H9 (cell line): ENCODE results near the gene ARHGAP26. TPM values are rescaled to one million over a fixed set of nuclear protein-coding genes. Genes with fewer than 3 reads are reported as not detected.

Experiments used
- DNase-seq: peaks from one replicate; pipeline ENCODE4 v3.0.0-alpha.2; 2017
- H2AFZ ChIP-seq: one replicate; pipeline ENCODE4 v1.6.1; 2013; ENCODE audit warnings: mild to moderate bottlenecking, low read length, control low read depth, moderate library complexity
- H2AK5ac ChIP-seq: 2 replicates; pipeline ENCODE4 v1.6.1; 2013; ENCODE audit warnings: low read length, control low read depth, mixed read lengths; ENCODE audit not compliant: insufficient read length
- H2BK120ac ChIP-seq: one replicate; pipeline ENCODE4 v1.6.1; 2013; ENCODE audit warnings: low read depth, mild to moderate bottlenecking, low read length, control low read depth, inconsistent platforms; ENCODE audit not compliant: poor library complexity, severe bottlenecking
- H2BK12ac ChIP-seq: 2 replicates; pipeline ENCODE4 v1.6.1; 2013; ENCODE audit warnings: low read length, control low read depth, mixed read lengths, low read depth; ENCODE audit not compliant: insufficient read length
- H2BK15ac ChIP-seq: 2 replicates; pipeline ENCODE4 v1.6.1; 2013; ENCODE audit warnings: low read depth, low read length, control low read depth
- H2BK20ac ChIP-seq: one replicate; pipeline ENCODE4 v1.6.1; 2013; ENCODE audit warnings: low read depth, mild to moderate bottlenecking, low read length, control low read depth, inconsistent platforms; ENCODE audit not compliant: poor library complexity, severe bottlenecking
- H2BK5ac ChIP-seq: 2 replicates; pipeline ENCODE4 v1.6.1; 2013; ENCODE audit warnings: low read length, control low read depth, mixed read lengths; ENCODE audit not compliant: insufficient read length
- H3K14ac ChIP-seq: 2 replicates; pipeline ENCODE4 v1.6.1; 2013; ENCODE audit warnings: low read length, control low read depth; ENCODE audit not compliant: insufficient read depth
- H3K18ac ChIP-seq: 2 replicates; pipeline ENCODE4 v1.6.1; 2013; ENCODE audit warnings: low read depth, mild to moderate bottlenecking, mixed read lengths, low read length, control low read depth; ENCODE audit not compliant: insufficient read length
- H3K23ac ChIP-seq: 2 replicates; pipeline ENCODE4 v1.6.1; 2013; ENCODE audit warnings: low read length, control low read depth, mixed read lengths, low read depth; ENCODE audit not compliant: insufficient read length
- H3K23me2 ChIP-seq: 2 replicates; pipeline ENCODE4 v1.6.1; 2013; ENCODE audit warnings: low read depth, mild to moderate bottlenecking, mixed read lengths, low read length, control low read depth; ENCODE audit not compliant: insufficient read length, poor library complexity, severe bottlenecking
- H3K27ac ChIP-seq: 2 replicates; pipeline ENCODE4 v1.5.1; 2013; ENCODE audit warnings: low read length, control low read depth, mixed read lengths, low read depth; ENCODE audit not compliant: insufficient read length
- H3K27me3 ChIP-seq: 2 replicates; pipeline ENCODE4 v1.6.1; 2013; ENCODE audit warnings: low read length, control low read depth, inconsistent platforms; ENCODE audit not compliant: insufficient read depth
- H3K4ac ChIP-seq: 2 replicates; pipeline ENCODE4 v1.6.1; 2013; ENCODE audit warnings: low read depth, mild to moderate bottlenecking, control low read depth, inconsistent platforms, low read length, moderate library complexity
- H3K4me1 ChIP-seq: 2 replicates; pipeline ENCODE4 v1.6.1; 2013; ENCODE audit warnings: low read length, control low read depth, inconsistent platforms; ENCODE audit not compliant: insufficient read depth
- H3K4me2 ChIP-seq: 2 replicates; pipeline ENCODE4 v1.6.1; 2013; ENCODE audit warnings: low read length, control low read depth, mixed read lengths; ENCODE audit not compliant: insufficient read length, insufficient read depth
- H3K56ac ChIP-seq: 2 replicates; pipeline ENCODE4 v1.6.1; 2013; ENCODE audit warnings: low read depth, mild to moderate bottlenecking, mixed read lengths, low read length, control low read depth; ENCODE audit not compliant: insufficient read length
- H3K79me1 ChIP-seq: 2 replicates; pipeline ENCODE4 v1.6.1; 2013; ENCODE audit warnings: low read depth, mild to moderate bottlenecking, moderate library complexity, low read length, control low read depth, inconsistent platforms; ENCODE audit not compliant: insufficient read depth, poor library complexity, severe bottlenecking
- H3K79me2 ChIP-seq: 2 replicates; pipeline ENCODE4 v1.6.1; 2013; ENCODE audit warnings: low read length, control low read depth, inconsistent platforms; ENCODE audit not compliant: insufficient read depth
- H3K9ac ChIP-seq: 2 replicates; pipeline ENCODE4 v1.6.1; 2013; ENCODE audit warnings: low read length, control low read depth, mixed read lengths; ENCODE audit not compliant: insufficient read length; ENCODE audit errors: extremely low read depth
- H3K9me3 ChIP-seq: one replicate; pipeline ENCODE4 v1.6.1; 2013; ENCODE audit warnings: low read depth, low read length, inconsistent platforms; ENCODE audit not compliant: control insufficient read depth
- H3T11ph ChIP-seq: one replicate; pipeline ENCODE4 v1.6.1; 2013; ENCODE audit warnings: mild to moderate bottlenecking, low read length, control low read depth, inconsistent platforms
- H4K20me1 ChIP-seq: one replicate; pipeline ENCODE4 v1.6.1; 2013; ENCODE audit not compliant: control insufficient read depth, insufficient read length, insufficient read depth
- H4K5ac ChIP-seq: 2 replicates; pipeline ENCODE4 v1.6.1; 2013; ENCODE audit warnings: low read depth, mild to moderate bottlenecking, mixed read lengths, low read length, control low read depth; ENCODE audit not compliant: insufficient read length
- H4K8ac ChIP-seq: replicated peaks from 2 replicates; pipeline ENCODE4 v1.6.1; 2013; ENCODE audit warnings: low read length, control low read depth, mixed read lengths, low read depth; ENCODE audit not compliant: insufficient read length
- H4K91ac ChIP-seq: 2 replicates; pipeline ENCODE4 v1.6.1; 2013; ENCODE audit warnings: low read depth, mild to moderate bottlenecking, moderate library complexity, mixed read lengths, low read length, control low read depth; ENCODE audit not compliant: insufficient read length
- H3K27ac Mint-ChIP-seq, 3 experiments: 2 replicates in 2 of 3; 3 replicates in 1 of 3; pipeline ENCODE4 v1.8.0; 2020 to 2021; ENCODE audit warnings: mixed read lengths in 3 of 3, mild to moderate bottlenecking in 1 of 3, moderate library complexity in 1 of 3
- H3K27me3 Mint-ChIP-seq: 2 replicates; pipeline ENCODE4 v1.8.0; 2021; ENCODE audit warnings: low read depth, mild to moderate bottlenecking, moderate library complexity, mixed read lengths
- H3K36me3 Mint-ChIP-seq, 3 experiments: 2 replicates in 2 of 3; 3 replicates in 1 of 3; pipeline ENCODE4 v1.8.0; 2020 to 2021; ENCODE audit warnings: low read depth in 3 of 3, mixed read lengths in 3 of 3; ENCODE audit not compliant: insufficient read depth in 1 of 3
- H3K4me1 Mint-ChIP-seq, 2 experiments: 2 replicates each; pipeline ENCODE4 v1.8.0; 2020; ENCODE audit warnings: mixed read lengths in 2 of 2
- H3K4me3 Mint-ChIP-seq, 2 experiments: 2 replicates in 1 of 2; 3 replicates in 1 of 2; pipeline ENCODE4 v1.8.0; 2020 to 2021; ENCODE audit warnings: mild to moderate bottlenecking in 2 of 2, mixed read lengths in 2 of 2, moderate library complexity in 1 of 2
- H3K9me3 Mint-ChIP-seq, 2 experiments: 2 replicates in 1 of 2; 3 replicates in 1 of 2; pipeline ENCODE4 v1.8.0; 2020; ENCODE audit warnings: mild to moderate bottlenecking in 2 of 2, mixed read lengths in 2 of 2, moderate library complexity in 1 of 2
- WGBS: extraction: QIAGEN DNeasy Blood & Tissue Kit; methylation state at CpG from one replicate; pipeline ENCODE4 v1.1.7; 2013; ENCODE audit warnings: missing lambda C conversion rate, low lambda C conversion rate, mixed read lengths; ENCODE audit not compliant: insufficient read length; ENCODE audit errors: extremely low coverage; 5-methylcytosine and 5-hydroxymethylcytosine counted together
- total RNA-seq: library from RNA; stranded (reverse); gene quantifications from 2 replicates; pipeline ENCODE4 v1.2.1, GENCODE V29; 2021
- TF ChIP-seq, protein P1 (sequence below): fragments of 200-600 bp; sonication (generic); conservative IDR thresholded peaks from 3 replicates; pipeline ENCODE4 v1.8.0; 2021; ENCODE audit warnings: antibody characterized with exemption, mild to moderate bottlenecking

ARHGAP26 gene
- total RNA-seq, 1 experiment from 2014 or later: 13.8 TPM

GRCh38 chr5:142756576-142756975 lies 13.6 kb upstream of the ARHGAP26 start:
- Histone ChIP-seq H3K18ac (no peak overlapping the region), H4K5ac (no peak overlapping the region), H3K23me2 (no peaks in the 10 kb centered on the region), H2AFZ (no peak overlapping the region), H2AK5ac (no peak overlapping the region), H3K14ac (no peak overlapping the region), H3K56ac (no peak overlapping the region), H3K4ac (no peak overlapping the region), H2BK120ac (no peak overlapping the region), H2BK20ac (no peak overlapping the region), H3K27ac (no peak overlapping the region), H3T11ph (no peak overlapping the region), H3K4me1 (no peaks in the 10 kb centered on the region), H3K79me1 (no peaks in the 10 kb centered on the region), H3K4me2 (no peak overlapping the region), H2BK15ac (no peak overlapping the region), H2BK12ac (no peak overlapping the region), H3K23ac (no peak overlapping the region), H2BK5ac (no peak overlapping the region), H4K20me1 (no peaks in the 10 kb centered on the region), H3K27me3 (no peaks in the 10 kb centered on the region), H3K9me3 (no peaks in the 10 kb centered on the region), H3K9ac (no peak overlapping the region), H4K91ac (no peak overlapping the region), H3K79me2 (0 out of 2 replicates have a peak, but pooled peaks cover 3% of the 10 kb centered on the region), H4K8ac (no peak overlapping the region)
- Mint-ChIP-seq H3K4me1 (peaks cover 11 to 13% of the 10 kb centered on the region in 2 experiments), H3K27me3 (no peaks in the 10 kb centered on the region), H3K4me3 (no peak overlapping the region), H3K9me3 (no peaks in the 10 kb centered on the region), H3K36me3 (peaks cover 0 to 31% (median 0%) of the 10 kb centered on the region in 3 experiments; a peak in 2 of 7 replicates), H3K27ac (no peak overlapping the region)
- TF ChIP-seq, protein P1, sequence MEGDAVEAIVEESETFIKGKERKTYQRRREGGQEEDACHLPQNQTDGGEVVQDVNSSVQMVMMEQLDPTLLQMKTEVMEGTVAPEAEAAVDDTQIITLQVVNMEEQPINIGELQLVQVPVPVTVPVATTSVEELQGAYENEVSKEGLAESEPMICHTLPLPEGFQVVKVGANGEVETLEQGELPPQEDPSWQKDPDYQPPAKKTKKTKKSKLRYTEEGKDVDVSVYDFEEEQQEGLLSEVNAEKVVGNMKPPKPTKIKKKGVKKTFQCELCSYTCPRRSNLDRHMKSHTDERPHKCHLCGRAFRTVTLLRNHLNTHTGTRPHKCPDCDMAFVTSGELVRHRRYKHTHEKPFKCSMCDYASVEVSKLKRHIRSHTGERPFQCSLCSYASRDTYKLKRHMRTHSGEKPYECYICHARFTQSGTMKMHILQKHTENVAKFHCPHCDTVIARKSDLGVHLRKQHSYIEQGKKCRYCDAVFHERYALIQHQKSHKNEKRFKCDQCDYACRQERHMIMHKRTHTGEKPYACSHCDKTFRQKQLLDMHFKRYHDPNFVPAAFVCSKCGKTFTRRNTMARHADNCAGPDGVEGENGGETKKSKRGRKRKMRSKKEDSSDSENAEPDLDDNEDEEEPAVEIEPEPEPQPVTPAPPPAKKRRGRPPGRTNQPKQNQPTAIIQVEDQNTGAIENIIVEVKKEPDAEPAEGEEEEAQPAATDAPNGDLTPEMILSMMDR: no peak
- DNase-seq: no peak
- WGBS: no CpG with 5 or more reads among the region's 3 CpGs
